Neural cell (in vitro differentiated cells): ENCODE results near the gene HEATR3. TPM values are rescaled to one million over a fixed set of nuclear protein-coding genes. Genes with fewer than 3 reads are reported as not detected.

ENCODE experiments used
- H2AFZ ChIP-seq: fragments of 200-600, 300-800 bp; sonication (generic), shearing (Covaris generic); 2 replicates; pipeline ENCODE4 v1.6.0; 2014; ENCODE audit warnings: low read depth, mild to moderate bottlenecking, antibody characterized with exemption, low read length, moderate library complexity
- H3F3A ChIP-seq: fragments of 200-600 bp; shearing (Covaris generic); 2 replicates; pipeline ENCODE4 v1.6.1; 2016; ENCODE audit warnings: mild to moderate bottlenecking, moderate library complexity, mixed read lengths, antibody characterized with exemption, low read length; ENCODE audit not compliant: insufficient read depth, poor library complexity, severe bottlenecking
- H3K27ac ChIP-seq: fragments of 200-600, 300-800 bp; sonication (generic), shearing (Covaris generic); 2 replicates; pipeline ENCODE4 v1.5.1; 2014; ENCODE audit warnings: mild to moderate bottlenecking, low read length, moderate library complexity
- H3K27me3 ChIP-seq: fragments of 300-800, 200-600 bp; sonication (generic), shearing (Covaris generic); 2 replicates; pipeline ENCODE4 v1.6.0; 2014; ENCODE audit warnings: mild to moderate bottlenecking, low read depth, low read length, moderate library complexity; ENCODE audit not compliant: insufficient read depth
- H3K36me3 ChIP-seq: fragments of 300-800, 200-600 bp; sonication (generic), shearing (Covaris generic); 2 replicates; pipeline ENCODE4 v1.5.1; 2014; ENCODE audit warnings: mild to moderate bottlenecking, antibody characterized with exemption, low read length, moderate library complexity; ENCODE audit not compliant: insufficient read depth
- H3K4me2 ChIP-seq: fragments of 300-800, 200-600 bp; sonication (generic), shearing (Covaris generic); 2 replicates; pipeline ENCODE4 v1.6.0; 2014; ENCODE audit warnings: mild to moderate bottlenecking, low read length
- H3K4me3 ChIP-seq: fragments of 300-800, 200-600 bp; sonication (generic), shearing (Covaris generic); 2 replicates; pipeline ENCODE4 v1.5.1; 2014; ENCODE audit warnings: mild to moderate bottlenecking, low read length, moderate library complexity
- H3K79me2 ChIP-seq: fragments of 200-600 bp; shearing (Covaris generic); replicated peaks from 2 replicates; pipeline ENCODE4 v1.6.0; 2014; ENCODE audit warnings: mild to moderate bottlenecking, low read length, moderate library complexity; ENCODE audit not compliant: insufficient read depth
- H3K9ac ChIP-seq: fragments of 300-800, 200-600 bp; sonication (generic), shearing (Covaris generic); 2 replicates; pipeline ENCODE4 v1.6.1; 2016; ENCODE audit warnings: mild to moderate bottlenecking, low read length, mixed read lengths
- H3K9me2 ChIP-seq: fragments of 200-600 bp; shearing (Covaris generic); 2 replicates; pipeline ENCODE4 v1.6.1; 2016; ENCODE audit warnings: mild to moderate bottlenecking, low read length, mixed read lengths; ENCODE audit not compliant: insufficient read depth
- H3K9me3 ChIP-seq: fragments of 200-600, 300-800 bp; sonication (generic), shearing (Covaris generic); 2 replicates; pipeline ENCODE4 v1.6.1; 2016; ENCODE audit warnings: mild to moderate bottlenecking, mixed run types, low read length, moderate library complexity, mixed read lengths
- H4K20me1 ChIP-seq: fragments of 200-600 bp; shearing (Covaris generic); 2 replicates; pipeline ENCODE4 v1.6.1; 2016; ENCODE audit warnings: mild to moderate bottlenecking, mixed run types; ENCODE audit not compliant: insufficient read depth
- EP300 ChIP-seq: fragments of 450-650 bp; conservative IDR thresholded peaks from 2 replicates; pipeline ENCODE4 v1.6.1; 2014; ENCODE audit warnings: antibody characterized with exemption, mild to moderate bottlenecking, moderate library complexity; ENCODE audit not compliant: poor library complexity, severe bottlenecking
- EZH2 ChIP-seq: fragments of 200-600, 300-800 bp; shearing (Covaris generic), sonication (generic); IDR thresholded peaks from 2 replicates; pipeline ENCODE4 v1.6.1; 2014; ENCODE audit warnings: antibody characterized with exemption, low read length, borderline replicate concordance, mild to moderate bottlenecking; ENCODE audit not compliant: insufficient read depth, poor library complexity, severe bottlenecking
- MXI1 ChIP-seq: fragments of 450-650 bp; conservative IDR thresholded peaks from 2 replicates; pipeline ENCODE4 v1.6.1; 2014; ENCODE audit warnings: antibody characterized with exemption, mild to moderate bottlenecking; ENCODE audit not compliant: poor library complexity, severe bottlenecking
- POLR2AphosphoS5 ChIP-seq: IDR thresholded peaks from 2 replicates; pipeline ENCODE4 v1.6.1; 2012
- RAD21 ChIP-seq: fragments of 450-650 bp; conservative IDR thresholded peaks from 2 replicates; pipeline ENCODE4 v1.6.1; 2014; ENCODE audit warnings: antibody characterized with exemption, mild to moderate bottlenecking, moderate library complexity
- SMC3 ChIP-seq: fragments of 450-650 bp; conservative IDR thresholded peaks from 2 replicates; pipeline ENCODE4 v1.6.1; 2014; ENCODE audit warnings: antibody characterized with exemption, mild to moderate bottlenecking, moderate library complexity; ENCODE audit not compliant: poor library complexity
- TAF1 ChIP-seq: IDR thresholded peaks from 2 replicates; pipeline ENCODE4 v1.6.1; 2012; ENCODE audit warnings: low read depth
- polyA plus RNA-seq: library from polyadenylated mRNA; depleted of rRNA; stranded (reverse); fragments of >200 nt; gene quantifications from 2 replicates; pipeline ENCODE4 v1.2.3, GENCODE V29; 2014
- TF ChIP-seq, protein P1 (sequence below): IDR thresholded peaks from 2 replicates; pipeline ENCODE4 v1.6.1; 2012; ENCODE audit warnings: borderline replicate concordance
- TF ChIP-seq, protein P2 (sequence below): fragments of 450-650 bp; IDR thresholded peaks from 2 replicates; pipeline ENCODE4 v1.5.1; 2014; ENCODE audit warnings: antibody characterized with exemption, mild to moderate bottlenecking, moderate library complexity; ENCODE audit not compliant: poor library complexity, severe bottlenecking

HEATR3 gene
- polyA plus RNA-seq, 1 donor from 2014 or later: 50.5 TPM

- Histone ChIP-seq H4K20me1 (no peaks in the 10 kb centered on the region), H3K4me2 (no peak overlapping the region), H3K27ac (no peak overlapping the region), H2AFZ (no peak overlapping the region), H3K36me3 (no peaks in the 10 kb centered on the region), H3F3A (no peaks in the 10 kb centered on the region), H3K27me3 (no peaks in the 10 kb centered on the region), H3K4me3 (no peak overlapping the region), H3K9ac (no peak overlapping the region), H3K9me3 (no peaks in the 10 kb centered on the region), H3K9me2 (no peaks in the 10 kb centered on the region), H3K79me2 (no peaks in the 10 kb centered on the region)
- TF ChIP-seq TAF1 (no peak), SMC3 (no peak), RAD21 (no peak), EZH2 (no peak), POLR2AphosphoS5 (no peak), EP300 (no peak), MXI1 (no peak)
- TF ChIP-seq, protein P1, sequence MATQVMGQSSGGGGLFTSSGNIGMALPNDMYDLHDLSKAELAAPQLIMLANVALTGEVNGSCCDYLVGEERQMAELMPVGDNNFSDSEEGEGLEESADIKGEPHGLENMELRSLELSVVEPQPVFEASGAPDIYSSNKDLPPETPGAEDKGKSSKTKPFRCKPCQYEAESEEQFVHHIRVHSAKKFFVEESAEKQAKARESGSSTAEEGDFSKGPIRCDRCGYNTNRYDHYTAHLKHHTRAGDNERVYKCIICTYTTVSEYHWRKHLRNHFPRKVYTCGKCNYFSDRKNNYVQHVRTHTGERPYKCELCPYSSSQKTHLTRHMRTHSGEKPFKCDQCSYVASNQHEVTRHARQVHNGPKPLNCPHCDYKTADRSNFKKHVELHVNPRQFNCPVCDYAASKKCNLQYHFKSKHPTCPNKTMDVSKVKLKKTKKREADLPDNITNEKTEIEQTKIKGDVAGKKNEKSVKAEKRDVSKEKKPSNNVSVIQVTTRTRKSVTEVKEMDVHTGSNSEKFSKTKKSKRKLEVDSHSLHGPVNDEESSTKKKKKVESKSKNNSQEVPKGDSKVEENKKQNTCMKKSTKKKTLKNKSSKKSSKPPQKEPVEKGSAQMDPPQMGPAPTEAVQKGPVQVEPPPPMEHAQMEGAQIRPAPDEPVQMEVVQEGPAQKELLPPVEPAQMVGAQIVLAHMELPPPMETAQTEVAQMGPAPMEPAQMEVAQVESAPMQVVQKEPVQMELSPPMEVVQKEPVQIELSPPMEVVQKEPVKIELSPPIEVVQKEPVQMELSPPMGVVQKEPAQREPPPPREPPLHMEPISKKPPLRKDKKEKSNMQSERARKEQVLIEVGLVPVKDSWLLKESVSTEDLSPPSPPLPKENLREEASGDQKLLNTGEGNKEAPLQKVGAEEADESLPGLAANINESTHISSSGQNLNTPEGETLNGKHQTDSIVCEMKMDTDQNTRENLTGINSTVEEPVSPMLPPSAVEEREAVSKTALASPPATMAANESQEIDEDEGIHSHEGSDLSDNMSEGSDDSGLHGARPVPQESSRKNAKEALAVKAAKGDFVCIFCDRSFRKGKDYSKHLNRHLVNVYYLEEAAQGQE: no peak
- TF ChIP-seq, protein P2, sequence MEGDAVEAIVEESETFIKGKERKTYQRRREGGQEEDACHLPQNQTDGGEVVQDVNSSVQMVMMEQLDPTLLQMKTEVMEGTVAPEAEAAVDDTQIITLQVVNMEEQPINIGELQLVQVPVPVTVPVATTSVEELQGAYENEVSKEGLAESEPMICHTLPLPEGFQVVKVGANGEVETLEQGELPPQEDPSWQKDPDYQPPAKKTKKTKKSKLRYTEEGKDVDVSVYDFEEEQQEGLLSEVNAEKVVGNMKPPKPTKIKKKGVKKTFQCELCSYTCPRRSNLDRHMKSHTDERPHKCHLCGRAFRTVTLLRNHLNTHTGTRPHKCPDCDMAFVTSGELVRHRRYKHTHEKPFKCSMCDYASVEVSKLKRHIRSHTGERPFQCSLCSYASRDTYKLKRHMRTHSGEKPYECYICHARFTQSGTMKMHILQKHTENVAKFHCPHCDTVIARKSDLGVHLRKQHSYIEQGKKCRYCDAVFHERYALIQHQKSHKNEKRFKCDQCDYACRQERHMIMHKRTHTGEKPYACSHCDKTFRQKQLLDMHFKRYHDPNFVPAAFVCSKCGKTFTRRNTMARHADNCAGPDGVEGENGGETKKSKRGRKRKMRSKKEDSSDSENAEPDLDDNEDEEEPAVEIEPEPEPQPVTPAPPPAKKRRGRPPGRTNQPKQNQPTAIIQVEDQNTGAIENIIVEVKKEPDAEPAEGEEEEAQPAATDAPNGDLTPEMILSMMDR: no peak
Measured at GRCh38 chr16:50036426-50036825, 29.3 kb upstream of the HEATR3 start.

GRCh38 chr16:50037662-50038220 lies 28.0 kb upstream of the HEATR3 start:
- no peaks in the 10 kb centered on the region for H3F3A ChIP-seq
- TF ChIP-seq POLR2AphosphoS5: no peak
- no peak for TF ChIP-seq EP300
- no peaks in the 10 kb centered on the region for H3K79me2 ChIP-seq
- H3K4me2 ChIP-seq: no peak overlapping the region
- H3K27ac ChIP-seq: no peak overlapping the region
- H2AFZ ChIP-seq: no peak overlapping the region
- no peaks in the 10 kb centered on the region for H3K27me3 ChIP-seq
- H3K9me3 ChIP-seq: no peaks in the 10 kb centered on the region
- H4K20me1 ChIP-seq: no peaks in the 10 kb centered on the region
- H3K9ac ChIP-seq: no peak overlapping the region
- no peaks in the 10 kb centered on the region for H3K36me3 ChIP-seq
- H3K4me3 ChIP-seq: no peak overlapping the region
- H3K9me2 ChIP-seq: no peaks in the 10 kb centered on the region

GRCh38 chr16:50038286-50038685 lies 27.5 kb upstream of the HEATR3 start:
- no peaks in the 10 kb centered on the region for H3K79me2 ChIP-seq
- no peaks in the 10 kb centered on the region for H3K27me3 ChIP-seq
- H3K9me2 ChIP-seq: no peaks in the 10 kb centered on the region
- H3K9ac ChIP-seq: no peak overlapping the region
- H3K4me3 ChIP-seq: no peak overlapping the region
- no peak for TF ChIP-seq EZH2
- H3K4me2 ChIP-seq: no peak overlapping the region
- no peak overlapping the region for H3K27ac ChIP-seq
- no peaks in the 10 kb centered on the region for H4K20me1 ChIP-seq
- no peaks in the 10 kb centered on the region for H3K36me3 ChIP-seq
- H2AFZ ChIP-seq: no peak overlapping the region
- no peaks in the 10 kb centered on the region for H3F3A ChIP-seq
- H3K9me3 ChIP-seq: no peaks in the 10 kb centered on the region
